Activated CD4-positive, alpha-beta T cell treated with anti-CD3 and anti-CD28 coated beads, Interleukin-2, Interleukin-6, amounts not matched to agents 100 ng/mL and 50 ng/mL, durations not matched to agents 16 hours and 8 hours (primary cell): ENCODE results near the gene EFEMP2.

ENCODE experiments used
- DNase-seq: peaks from one replicate; pipeline ENCODE4 v3.0.0-alpha.2; 2020

EFEMP2 gene

GRCh38 chr11:65872586-65873317 lies at the start of gene EFEMP2:
EFEMP2 (minus strand) TSS chr11:65872800; CDS start chr11:65872354, 446 bp downstream.
- no peak for DNase-seq

GRCh38 chr11:65921876-65922275 lies 49.3 kb upstream of the EFEMP2 start:
- no peak for DNase-seq

- DNase-seq = no peak
Measured at GRCh38 chr11:65921033-65921555, 48.5 kb upstream of the EFEMP2 start.

- DNase-seq = no peak
Measured at GRCh38 chr11:65920372-65920802, 47.8 kb upstream of the EFEMP2 start.

- DNase-seq = no peak
Measured at GRCh38 chr11:65919573-65920371, 47.2 kb upstream of the EFEMP2 start.

GRCh38 chr11:65919141-65919572 lies 46.6 kb upstream of the EFEMP2 start, which contains the start of gene DRAP1:
DRAP1 (plus strand) TSS chr11:65919426; CDS start chr11:65919502, 76 bp downstream.
- DNase-seq = peak; percentile 99

- no peak for DNase-seq
Measured at GRCh38 chr11:65918211-65919140, 45.9 kb upstream of the EFEMP2 start, which contains the start of gene C11orf68. C11orf68 (minus strand) TSS chr11:65919062; CDS start chr11:65919031, 31 bp downstream.

GRCh38 chr11:65917434-65918210 lies 45.0 kb upstream of the EFEMP2 start:
- DNase-seq = no peak

GRCh38 chr11:65917077-65917433 lies 44.5 kb upstream of the EFEMP2 start:
- DNase-seq = no peak

GRCh38 chr11:65916391-65916790 lies 43.8 kb upstream of the EFEMP2 start:
- DNase-seq = no peak

GRCh38 chr11:65915821-65916251 lies 43.2 kb upstream of the EFEMP2 start:
- no peak for DNase-seq

- no peak for DNase-seq
Measured at GRCh38 chr11:65915101-65915820, 42.7 kb upstream of the EFEMP2 start.

GRCh38 chr11:65912845-65913244 lies 40.2 kb upstream of the EFEMP2 start:
- DNase-seq = no peak

- DNase-seq = no peak
Measured at GRCh38 chr11:65911682-65912568, 39.3 kb upstream of the EFEMP2 start.

- no peak for DNase-seq
Measured at GRCh38 chr11:65907878-65908277, 35.3 kb upstream of the EFEMP2 start.

- DNase-seq = no peak
Measured at GRCh38 chr11:65906602-65907001, 34.0 kb upstream of the EFEMP2 start.

GRCh38 chr11:65903715-65904114 lies 31.1 kb upstream of the EFEMP2 start:
- no peak for DNase-seq

GRCh38 chr11:65903068-65903481 lies 30.5 kb upstream of the EFEMP2 start:
- DNase-seq = no peak

- DNase-seq = no peak
Measured at GRCh38 chr11:65900899-65901180, 28.2 kb upstream of the EFEMP2 start.
